CD14-positive monocyte (primary cell): ENCODE data around the gene NACA2. TPM values are rescaled to one million over a fixed set of nuclear protein-coding genes. Genes with fewer than 3 reads are reported as not detected.

Experiments
- DNase-seq, 3 donors: peaks; one replicate each; pipeline ENCODE4 v3.0.0-alpha.2; 2011 to 2022
- H2AFZ ChIP-seq: 2 replicates; pipeline ENCODE4 v1.6.0; 2012; ENCODE audit warnings: mild to moderate bottlenecking, low read depth, low read length, inconsistent platforms; ENCODE audit not compliant: insufficient read depth, poor library complexity, severe bottlenecking
- H3K27ac ChIP-seq, 2 donors: 1 replicate in 1 of 2; 2 replicates in 1 of 2; pipeline ENCODE4 v1.5.1; 2012 to 2013; ENCODE audit warnings: low read length in 2 of 2, control low read depth in 1 of 2, inconsistent platforms in 1 of 2, low read depth in 1 of 2, mild to moderate bottlenecking in 1 of 2
- H3K27me3 ChIP-seq, 2 donors: one replicate each; pipeline versions ENCODE4 v1.6.0 to v1.6.1; 2011 to 2013; ENCODE audit warnings: low read length in 2 of 2; ENCODE audit not compliant: control insufficient read depth in 2 of 2, insufficient read depth in 2 of 2
- H3K36me3 ChIP-seq, 2 donors: replicated peaks in 1 of 2; 1 replicate in 1 of 2; 2 replicates in 1 of 2; pipeline versions ENCODE4 v1.5.1 to v1.6.1; 2012 to 2013; ENCODE audit warnings: low read length in 2 of 2, control low read depth in 1 of 2, inconsistent platforms in 1 of 2, mild to moderate bottlenecking in 1 of 2; ENCODE audit not compliant: insufficient read depth in 2 of 2, control insufficient read depth in 1 of 2
- H3K4me1 ChIP-seq, 2 donors: 1 replicate in 1 of 2; 2 replicates in 1 of 2; pipeline versions ENCODE4 v1.5.1 to v1.6.1; 2012 to 2013; ENCODE audit warnings: low read length in 2 of 2, control low read depth in 1 of 2, inconsistent platforms in 1 of 2, mild to moderate bottlenecking in 1 of 2, moderate library complexity in 1 of 2; ENCODE audit not compliant: insufficient read depth in 2 of 2, control insufficient read depth in 1 of 2
- H3K4me2 ChIP-seq: replicated peaks from 2 replicates; pipeline ENCODE3; 2012; ENCODE audit warnings: low read length, moderate library complexity, mild to moderate bottlenecking; ENCODE audit not compliant: poor library complexity, severe bottlenecking; ENCODE audit errors: extremely low read depth
- H3K4me3 ChIP-seq, 3 experiments: fragments of 200-600 bp in 1 of 3; sonication (generic) in 1 of 3; replicated peaks in 1 of 3; 1 replicate in 2 of 3; 2 replicates in 1 of 3; pipeline ENCODE4 v1.5.1; 2011 to 2013; ENCODE audit warnings: low read length in 3 of 3, mild to moderate bottlenecking in 3 of 3, control low read depth in 2 of 3, low read depth in 2 of 3, inconsistent platforms in 1 of 3, moderate library complexity in 1 of 3
- H3K79me2 ChIP-seq: 2 replicates; pipeline ENCODE4 v1.6.0; 2012; ENCODE audit warnings: mild to moderate bottlenecking, control low read depth, inconsistent platforms, low read length, moderate library complexity; ENCODE audit not compliant: insufficient read depth
- H3K9ac ChIP-seq: 2 replicates; pipeline ENCODE4 v1.6.0; 2017; ENCODE audit warnings: low read length, mild to moderate bottlenecking; ENCODE audit not compliant: insufficient read depth, poor library complexity, severe bottlenecking
- H3K9me3 ChIP-seq, 2 donors: replicated peaks in 1 of 2; 1 replicate in 1 of 2; 2 replicates in 1 of 2; pipeline versions ENCODE4 v1.5.1 to v1.6.1; 2012 to 2013; ENCODE audit warnings: low read length in 2 of 2, control low read depth in 1 of 2; ENCODE audit not compliant: control insufficient read depth in 1 of 2, insufficient read depth in 1 of 2
- H4K20me1 ChIP-seq: 2 replicates; pipeline ENCODE4 v1.6.0; 2012; ENCODE audit warnings: mild to moderate bottlenecking, low read length, control low read depth, moderate library complexity; ENCODE audit not compliant: insufficient read depth
- H3K27ac Mint-ChIP-seq, 7 donors: one replicate each; pipeline ENCODE4 v1.8.0; 2020; ENCODE audit warnings: mild to moderate bottlenecking in 7 of 7, mixed read lengths in 7 of 7, moderate library complexity in 6 of 7, inconsistent platforms in 2 of 7
- H3K27me3 Mint-ChIP-seq, 3 donors: one replicate each; pipeline ENCODE4 v1.8.0; 2021 to 2022; ENCODE audit warnings: low read depth in 3 of 3, mild to moderate bottlenecking in 3 of 3, mixed read lengths in 3 of 3, moderate library complexity in 3 of 3, inconsistent platforms in 1 of 3
- H3K36me3 Mint-ChIP-seq, 2 donors: one replicate each; pipeline ENCODE4 v1.8.0; 2020; ENCODE audit warnings: mixed read lengths in 2 of 2, inconsistent platforms in 1 of 2, mild to moderate bottlenecking in 1 of 2
- H3K4me1 Mint-ChIP-seq: one replicate; pipeline ENCODE4 v1.8.0; 2020; ENCODE audit warnings: mild to moderate bottlenecking, mixed read lengths
- H3K4me3 Mint-ChIP-seq, 2 donors: one replicate each; pipeline ENCODE4 v1.8.0; 2020; ENCODE audit warnings: mild to moderate bottlenecking in 2 of 2, mixed read lengths in 2 of 2, moderate library complexity in 1 of 2
- H3K9me3 Mint-ChIP-seq, 7 donors: one replicate each; pipeline ENCODE4 v1.8.0; 2020 to 2022; ENCODE audit warnings: mixed read lengths in 7 of 7, mild to moderate bottlenecking in 6 of 7, moderate library complexity in 6 of 7, inconsistent platforms in 2 of 7
- WGBS: methylation state at CpG from one replicate; pipeline ENCODE4 v1.1.5; 2013; ENCODE audit warnings: missing lambda C conversion rate; ENCODE audit not compliant: insufficient coverage; 5-methylcytosine and 5-hydroxymethylcytosine counted together
- intact Hi-C, 2 donors: fragments of 100-400 bp; cut with micrococcal nuclease; formaldehyde crosslinking; loops; one replicate each; pipeline versions ENCODE4 v1.15.0 to v1.15.1; 2023
- polyA plus RNA-seq, 3 donors: library from polyadenylated mRNA; depleted of rRNA in 1 of 3; unstranded in 2 of 3; stranded (reverse) in 1 of 3; fragments of 300-500 nt in 2 of 3; fragments of >200 nt in 1 of 3; fragmentation: Illumina TruSeq in 2 of 3; gene quantifications; 1 replicate in 2 of 3; 2 replicates in 1 of 3; pipeline ENCODE4 v1.2.3, GENCODE V29; 2012 to 2021
- TF ChIP-seq, protein P1 (sequence below): fragments of 200-600 bp; IDR thresholded peaks from one replicate; pipeline ENCODE4 v1.8.0; 2022; ENCODE audit warnings: antibody characterized with exemption, mild to moderate bottlenecking

The NACA2 gene
- polyA plus RNA-seq, 3 donors: not detected

DNA sequence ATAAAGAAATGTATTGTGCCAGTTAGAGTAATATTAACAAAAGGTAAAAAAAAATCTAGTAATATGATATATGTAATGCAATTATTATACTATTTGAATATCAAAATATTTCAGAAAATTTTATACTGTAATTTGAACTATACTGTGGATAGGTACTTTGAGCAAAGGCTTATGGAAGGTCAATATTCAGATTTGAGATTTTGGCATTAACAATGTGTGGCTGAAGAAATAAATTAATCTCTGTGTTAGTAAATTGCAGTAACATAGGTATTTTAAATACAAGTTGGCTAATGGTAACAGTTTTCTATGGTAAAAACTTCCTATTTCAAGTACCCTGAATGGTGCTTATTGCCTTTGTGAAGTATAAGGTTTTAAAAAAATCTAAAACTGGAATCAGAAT, 23.2 kb upstream of the NACA2 start:
- H3K36me3 ChIP-seq: no peaks in the 10 kb centered on the region
- no peaks in the 10 kb centered on the region for H3K79me2 ChIP-seq
- no peak for DNase-seq
- intact Hi-C loops: no loop called here
- H3K27me3 ChIP-seq: no peaks in the 10 kb centered on the region
- no peaks in the 10 kb centered on the region for H3K4me1 ChIP-seq
- H3K36me3 Mint-ChIP-seq: no peaks in the 10 kb centered on the region
- no peak overlapping the region for H3K27ac Mint-ChIP-seq
- H3K4me3 ChIP-seq: no peak overlapping the region
- no peak overlapping the region for H3K4me3 Mint-ChIP-seq
- TF ChIP-seq, protein P1, sequence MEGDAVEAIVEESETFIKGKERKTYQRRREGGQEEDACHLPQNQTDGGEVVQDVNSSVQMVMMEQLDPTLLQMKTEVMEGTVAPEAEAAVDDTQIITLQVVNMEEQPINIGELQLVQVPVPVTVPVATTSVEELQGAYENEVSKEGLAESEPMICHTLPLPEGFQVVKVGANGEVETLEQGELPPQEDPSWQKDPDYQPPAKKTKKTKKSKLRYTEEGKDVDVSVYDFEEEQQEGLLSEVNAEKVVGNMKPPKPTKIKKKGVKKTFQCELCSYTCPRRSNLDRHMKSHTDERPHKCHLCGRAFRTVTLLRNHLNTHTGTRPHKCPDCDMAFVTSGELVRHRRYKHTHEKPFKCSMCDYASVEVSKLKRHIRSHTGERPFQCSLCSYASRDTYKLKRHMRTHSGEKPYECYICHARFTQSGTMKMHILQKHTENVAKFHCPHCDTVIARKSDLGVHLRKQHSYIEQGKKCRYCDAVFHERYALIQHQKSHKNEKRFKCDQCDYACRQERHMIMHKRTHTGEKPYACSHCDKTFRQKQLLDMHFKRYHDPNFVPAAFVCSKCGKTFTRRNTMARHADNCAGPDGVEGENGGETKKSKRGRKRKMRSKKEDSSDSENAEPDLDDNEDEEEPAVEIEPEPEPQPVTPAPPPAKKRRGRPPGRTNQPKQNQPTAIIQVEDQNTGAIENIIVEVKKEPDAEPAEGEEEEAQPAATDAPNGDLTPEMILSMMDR: no peak
- H3K4me2 ChIP-seq: no peak overlapping the region
- H3K27ac ChIP-seq: no peak overlapping the region
- no peak overlapping the region for H2AFZ ChIP-seq
- H3K27me3 Mint-ChIP-seq: peaks cover 0 to 2% (median 2%) of the 10 kb centered on the region in 3 donors
- H4K20me1 ChIP-seq: no peaks in the 10 kb centered on the region
- peaks cover 0 to 3% of the 10 kb centered on the region in 2 donors for H3K9me3 ChIP-seq
- H3K9me3 Mint-ChIP-seq: peaks cover 0 to 9% (median 6%) of the 10 kb centered on the region in 7 donors
- peaks cover 4% of the 10 kb centered on the region for H3K4me1 Mint-ChIP-seq
- H3K9ac ChIP-seq: no peak overlapping the region

DNA sequence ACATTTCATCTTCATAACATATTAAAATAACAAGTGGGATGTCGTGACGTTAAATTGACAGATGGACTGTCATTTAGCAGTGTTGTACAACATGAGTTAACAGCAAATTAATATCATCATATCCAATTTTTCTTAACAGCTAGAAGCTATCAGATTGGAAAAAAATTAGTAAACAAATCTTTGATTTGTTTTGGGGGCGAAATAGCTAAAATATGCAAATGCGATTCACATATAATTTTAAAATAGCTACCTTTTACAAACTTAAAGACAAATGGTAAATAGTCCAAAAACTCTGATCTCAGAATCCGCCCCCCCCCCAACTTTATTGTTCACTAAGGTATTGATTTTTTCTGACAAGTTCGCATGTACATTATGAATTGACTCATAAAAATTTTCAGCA, 20.3 kb upstream of the NACA2 start:
- H4K20me1 ChIP-seq: no peaks in the 10 kb centered on the region
- no peak overlapping the region for H3K27ac ChIP-seq
- Mint-ChIP-seq H3K4me3 (no peak overlapping the region), H3K9me3 (peaks cover 0 to 3% (median 0%) of the 10 kb centered on the region in 7 donors), H3K27ac (no peak overlapping the region), H3K36me3 (no peaks in the 10 kb centered on the region), H3K4me1 (peaks cover 4% of the 10 kb centered on the region), H3K27me3 (peaks cover 2% of the 10 kb centered on the region in 3 donors)
- no peaks in the 10 kb centered on the region for H3K79me2 ChIP-seq
- no peak overlapping the region for H2AFZ ChIP-seq
- no peaks in the 10 kb centered on the region for H3K27me3 ChIP-seq
- TF ChIP-seq, protein P1: no peak
- H3K4me1 ChIP-seq: no peaks in the 10 kb centered on the region
- H3K4me3 ChIP-seq: no peak overlapping the region
- intact Hi-C loops: no loop called here
- H3K36me3 ChIP-seq: no peaks in the 10 kb centered on the region
- no peak overlapping the region for H3K4me2 ChIP-seq
- 100% methylated on average over 2 of the region's 6 CpGs for WGBS
- H3K9me3 ChIP-seq: no peaks in the 10 kb centered on the region
- no peak for DNase-seq
- no peak overlapping the region for H3K9ac ChIP-seq
